B cell (primary cell): Measurements from ENCODE around the gene FXYD4. TPM values are rescaled to one million over a fixed set of nuclear protein-coding genes. Genes with fewer than 3 reads are reported as not detected.
A peak's percentile ranks its signal among the peaks of the same experiment; 100 is the strongest.

Source experiments
- ATAC-seq: fragments of 200-7000 bp; cut with Tn5 transposase; one replicate; pipeline ENCODE4 v1.10.0; 2021; ENCODE audit warnings: low read depth, mild to moderate bottlenecking, moderate number of reproducible peaks, moderate library complexity
- CTCF ChIA-PET: fragments of 350-600 bp; sonication (Branson Sonifier 250); formaldehyde crosslinking; loops from one replicate; lab custom pipeline; 2021; ENCODE audit warnings: antibody characterized with exemption, inconsistent platforms; lab: Charles Lee
- POLR2A ChIA-PET: fragments of 350-600 bp; sonication (Branson Sonifier 250); formaldehyde crosslinking; loops from one replicate; lab custom pipeline; 2021; ENCODE audit warnings: antibody characterized with exemption; lab: Charles Lee
- DNase-seq: peaks from one replicate; pipeline ENCODE4 v3.0.0; 2013
- H2AFZ ChIP-seq: 2 replicates; pipeline ENCODE4 v1.6.1; 2012; ENCODE audit warnings: mild to moderate bottlenecking, low read depth, low read length; ENCODE audit not compliant: insufficient read depth, poor library complexity, severe bottlenecking
- H3K27ac ChIP-seq, 2 donors: 1 replicate in 1 of 2; 2 replicates in 1 of 2; pipeline ENCODE4 v1.5.1; 2012 to 2013; ENCODE audit warnings: low read length in 2 of 2, mild to moderate bottlenecking in 2 of 2, moderate library complexity in 1 of 2
- H3K27me3 ChIP-seq, 4 experiments: fragments of 200-600 bp in 1 of 4; sonication (generic) in 1 of 4; replicated peaks in 1 of 4; 1 replicate in 2 of 4; 2 replicates in 2 of 4; pipeline versions ENCODE4 v1.6.1 to v1.7.0; 2013 to 2016; ENCODE audit warnings: low read length in 3 of 4, mild to moderate bottlenecking in 2 of 4, mixed read lengths in 1 of 4, moderate library complexity in 1 of 4; ENCODE audit not compliant: insufficient read depth in 4 of 4, control insufficient read depth in 3 of 4; ENCODE audit errors: control extremely low read depth in 1 of 4
- H3K36me3 ChIP-seq, 2 experiments: replicated peaks in 1 of 2; 1 replicate in 1 of 2; 2 replicates in 1 of 2; pipeline versions ENCODE4 v1.6.1 to v1.7.1; 2013; ENCODE audit warnings: low read length in 1 of 2; ENCODE audit not compliant: insufficient read depth in 2 of 2, control insufficient read depth in 1 of 2; ENCODE audit errors: control extremely low read depth in 1 of 2, extremely low read depth in 1 of 2
- H3K4me1 ChIP-seq, 2 donors: fragments of 200-600 bp in 1 of 2; sonication (generic) in 1 of 2; 1 replicate in 1 of 2; 2 replicates in 1 of 2; pipeline versions ENCODE4 v1.5.1 to v1.6.1; 2013 to 2017; ENCODE audit warnings: low read length in 2 of 2; ENCODE audit not compliant: control insufficient read depth in 2 of 2, insufficient read depth in 2 of 2
- H3K4me2 ChIP-seq: replicated peaks from 2 replicates; pipeline ENCODE3; 2012; ENCODE audit warnings: mild to moderate bottlenecking, low read depth, low read length; ENCODE audit not compliant: poor library complexity, severe bottlenecking
- H3K4me3 ChIP-seq, 5 experiments: fragments of 200-600 bp in 1 of 5; sonication (generic) in 1 of 5; 1 replicate in 3 of 5; 2 replicates in 2 of 5; pipeline versions ENCODE4 v1.5.1 to v1.7.0; 2011 to 2016; ENCODE audit warnings: low read length in 4 of 5, mild to moderate bottlenecking in 4 of 5, low read depth in 2 of 5, control low read depth in 1 of 5, moderate library complexity in 1 of 5; ENCODE audit not compliant: insufficient read depth in 1 of 5; ENCODE audit errors: control extremely low read depth in 1 of 5, extremely low read depth in 1 of 5
- H3K79me2 ChIP-seq: fragments of 200-600 bp; sonication (generic); one replicate; pipeline ENCODE4 v1.6.0; 2016; ENCODE audit warnings: low read length; ENCODE audit not compliant: control insufficient read depth, insufficient read depth
- H3K9ac ChIP-seq: fragments of 200-600 bp; sonication (generic); 2 replicates; pipeline ENCODE4 v1.6.1; 2017; ENCODE audit warnings: mild to moderate bottlenecking, low read length, moderate library complexity
- H3K9me3 ChIP-seq, 3 donors: one replicate each; pipeline versions ENCODE4 v1.6.1 to v1.7.1; 2013; ENCODE audit warnings: low read length in 2 of 3; ENCODE audit not compliant: control insufficient read depth in 2 of 3, insufficient read depth in 1 of 3; ENCODE audit errors: control extremely low read depth in 1 of 3
- H4K20me1 ChIP-seq: 2 replicates; pipeline ENCODE4 v1.6.0; 2012; ENCODE audit warnings: mild to moderate bottlenecking, low read length; ENCODE audit not compliant: insufficient read depth, control insufficient read depth, poor library complexity, severe bottlenecking
- H3K27ac Mint-ChIP-seq: one replicate; pipeline ENCODE4 v1.8.0; 2021; ENCODE audit warnings: mixed read lengths
- H3K27me3 Mint-ChIP-seq: one replicate; pipeline ENCODE4 v1.8.0; 2021; ENCODE audit warnings: mixed read lengths
- H3K4me1 Mint-ChIP-seq: one replicate; pipeline ENCODE4 v1.8.0; 2021; ENCODE audit warnings: mixed read lengths
- H3K4me3 Mint-ChIP-seq: one replicate; pipeline ENCODE4 v1.8.0; 2021; ENCODE audit warnings: mixed read lengths
- H3K9me3 Mint-ChIP-seq: one replicate; pipeline ENCODE4 v1.8.0; 2022; ENCODE audit warnings: mixed read lengths; ENCODE audit not compliant: insufficient read depth
- EZH2 ChIP-seq: IDR thresholded peaks from 2 replicates; pipeline ENCODE4 v1.6.1; 2012; ENCODE audit warnings: borderline replicate concordance, low read depth, mild to moderate bottlenecking, moderate library complexity, low read length; ENCODE audit not compliant: insufficient read depth, poor library complexity, severe bottlenecking
- WGBS: methylation state at CpG from one replicate; pipeline ENCODE4 v1.1.5; 2013; ENCODE audit warnings: missing lambda C conversion rate; ENCODE audit not compliant: insufficient coverage; 5-methylcytosine and 5-hydroxymethylcytosine counted together
- intact Hi-C: fragments of 100-400 bp; cut with micrococcal nuclease; formaldehyde crosslinking; loops from one replicate; pipeline ENCODE4 v1.10.0; 2022
- polyA plus RNA-seq: library from polyadenylated mRNA; depleted of rRNA; stranded (reverse); fragments of >200 nt; gene quantifications from 2 replicates; pipeline ENCODE4 v1.2.3, GENCODE V29; 2012
- total RNA-seq, 2 donors: library from RNA; stranded (reverse); fragments of 120-200 nt in 1 of 2; gene quantifications; 1 replicate in 1 of 2; 2 replicates in 1 of 2; pipeline versions ENCODE4 v1.2.3 to v1.2.4, GENCODE V29; 2013 to 2022
- TF ChIP-seq, protein P1 (sequence below): fragments of 200-600 bp; IDR thresholded peaks from one replicate; pipeline ENCODE4 v1.8.0; 2022; ENCODE audit warnings: antibody characterized with exemption, mild to moderate bottlenecking

The FXYD4 gene
- total and polyA plus RNA-seq, 2 donors (not counting 1 experiment from before 2014, with no cell fraction given) = not detected

DNA sequence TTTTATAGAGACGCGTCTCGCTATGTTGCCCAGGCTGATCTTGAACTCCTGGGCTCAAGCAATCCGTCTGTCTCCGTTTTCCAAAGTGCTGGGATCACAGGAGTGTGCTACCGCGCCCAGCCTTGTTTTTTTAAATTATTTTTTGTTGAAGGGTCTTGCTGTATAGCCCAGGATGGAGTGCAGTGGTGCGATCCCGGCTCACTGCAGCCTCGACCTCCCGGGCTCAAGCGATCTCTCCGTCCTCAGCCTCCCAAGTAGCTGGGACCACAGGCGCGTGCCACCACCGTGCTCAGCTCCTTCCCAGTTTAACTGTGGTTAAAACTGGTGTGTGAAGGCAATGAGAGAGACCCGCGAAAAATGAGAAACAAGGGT lies 48.5 kb downstream of the FXYD4 start:
- DNase-seq (no peak), ATAC-seq (no peak)

More for the DNA sequence above, 48.5 kb downstream of the FXYD4 start:
- H3K4me2 ChIP-seq = peak overlapping the region; percentile 84
- H3K9me3 Mint-ChIP-seq = no peaks in the 10 kb centered on the region
- H3K9ac ChIP-seq = peak overlapping the region; percentile 82
- no peaks in the 10 kb centered on the region for H3K27me3 Mint-ChIP-seq
- H3K27ac Mint-ChIP-seq = peak overlapping the region; percentile 89
- no peaks in the 10 kb centered on the region for H3K9me3 ChIP-seq
- H3K79me2 ChIP-seq = peaks cover 4% of the 10 kb centered on the region
- H3K4me3 ChIP-seq = peak overlapping the region; percentile 25 to 80 (median 70)
- WGBS = 54% methylated on average over 12 of the region's 18 CpGs
- H3K4me3 Mint-ChIP-seq = peak overlapping the region; percentile 68
- H3K27ac ChIP-seq = peak overlapping the region; percentile 90 to 95
- ChIA-PET CTCF (interaction anchor here (0.6 to 2.5 kb wide), 4 partner anchors 11 to 29 kb away, joined by 4 to 13 read pairs (median 5); partner anchors contain the start of gene HNRNPF), POLR2A (interaction anchor here (0.7 to 2.9 kb wide), 7 partner anchors 10 to 56 kb away, joined by 3 to 19 read pairs (median 6); partner anchors contain the start of genes HNRNPF and ZNF487)
- H3K27me3 ChIP-seq = no peaks in the 10 kb centered on the region
- no peaks in the 10 kb centered on the region for H3K36me3 ChIP-seq
- H2AFZ ChIP-seq = peak overlapping the region; percentile 94
- H3K4me1 ChIP-seq = peaks cover 28 to 38% of the 10 kb centered on the region in 2 donors
- no peak for TF ChIP-seq EZH2
- TF ChIP-seq, protein P1, sequence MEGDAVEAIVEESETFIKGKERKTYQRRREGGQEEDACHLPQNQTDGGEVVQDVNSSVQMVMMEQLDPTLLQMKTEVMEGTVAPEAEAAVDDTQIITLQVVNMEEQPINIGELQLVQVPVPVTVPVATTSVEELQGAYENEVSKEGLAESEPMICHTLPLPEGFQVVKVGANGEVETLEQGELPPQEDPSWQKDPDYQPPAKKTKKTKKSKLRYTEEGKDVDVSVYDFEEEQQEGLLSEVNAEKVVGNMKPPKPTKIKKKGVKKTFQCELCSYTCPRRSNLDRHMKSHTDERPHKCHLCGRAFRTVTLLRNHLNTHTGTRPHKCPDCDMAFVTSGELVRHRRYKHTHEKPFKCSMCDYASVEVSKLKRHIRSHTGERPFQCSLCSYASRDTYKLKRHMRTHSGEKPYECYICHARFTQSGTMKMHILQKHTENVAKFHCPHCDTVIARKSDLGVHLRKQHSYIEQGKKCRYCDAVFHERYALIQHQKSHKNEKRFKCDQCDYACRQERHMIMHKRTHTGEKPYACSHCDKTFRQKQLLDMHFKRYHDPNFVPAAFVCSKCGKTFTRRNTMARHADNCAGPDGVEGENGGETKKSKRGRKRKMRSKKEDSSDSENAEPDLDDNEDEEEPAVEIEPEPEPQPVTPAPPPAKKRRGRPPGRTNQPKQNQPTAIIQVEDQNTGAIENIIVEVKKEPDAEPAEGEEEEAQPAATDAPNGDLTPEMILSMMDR = no peak
- no peaks in the 10 kb centered on the region for H4K20me1 ChIP-seq
- peaks cover 26% of the 10 kb centered on the region for H3K4me1 Mint-ChIP-seq
- intact Hi-C loops = loop anchor here (1.0 kb wide), 2 partner anchors 11 to 16 kb away; partner anchors contain the start of gene HNRNPF
